IMR-90 (cell line): ENCODE measurements around the gene CD99. TPM values are rescaled to one million over a fixed set of nuclear protein-coding genes. Genes with fewer than 3 reads are reported as not detected.

Source experiments
- ATAC-seq: fragments of 200-7000 bp; cut with Tn5 transposase; 2 replicates; pipeline ENCODE4 v1.9.1; 2020; ENCODE audit warnings: low read depth, mild to moderate bottlenecking, moderate library complexity
- BruUV-seq: library from RNA; stranded (reverse); fragments of 400-500 nt; replicated peaks from 2 replicates; lab custom pipeline; 2021; lab: Mats Ljungman, UMichigan
- CTCF ChIA-PET: fragments of 300-600 bp; formaldehyde crosslinking; extraction: SDS; loops from one replicate; lab custom pipeline; 2021; ENCODE audit warnings: antibody characterized with exemption; lab: Yijun Ruan, JAX
- POLR2A ChIA-PET: fragments of 300-600 bp; sonication (Branson Sonifier 250); formaldehyde crosslinking; loops from one replicate; lab custom pipeline; 2022; ENCODE audit warnings: antibody characterized with exemption; ENCODE audit not compliant: unreplicated experiment; lab: Charles Lee
- DNase-seq: peaks from one replicate; pipeline ENCODE4 v3.0.0; 2013
- H2AFZ ChIP-seq: replicated peaks from 2 replicates; pipeline ENCODE3; 2013; ENCODE audit warnings: low read length, mild to moderate bottlenecking; ENCODE audit not compliant: poor library complexity
- H2AK5ac ChIP-seq: 2 replicates; pipeline ENCODE4 v1.6.1; 2013; ENCODE audit warnings: low read depth, low read length, inconsistent platforms
- H2AK9ac ChIP-seq: replicated peaks from 2 replicates; pipeline ENCODE3; 2013; ENCODE audit warnings: mild to moderate bottlenecking, low read depth, low read length, moderate library complexity; ENCODE audit not compliant: poor library complexity
- H2BK120ac ChIP-seq: 2 replicates; pipeline ENCODE4 v1.6.1; 2013; ENCODE audit warnings: low read depth, low read length, inconsistent platforms
- H2BK15ac ChIP-seq: 3 replicates; pipeline ENCODE4 v1.6.1; 2013; ENCODE audit warnings: low read depth, low read length, inconsistent platforms
- H2BK20ac ChIP-seq: 2 replicates; pipeline ENCODE4 v1.6.1; 2013; ENCODE audit warnings: low read depth, mild to moderate bottlenecking, inconsistent platforms, low read length, moderate library complexity
- H2BK5ac ChIP-seq: 2 replicates; pipeline ENCODE4 v1.6.1; 2013; ENCODE audit warnings: mild to moderate bottlenecking, low read depth, low read length, inconsistent platforms; ENCODE audit not compliant: poor library complexity, severe bottlenecking
- H3K14ac ChIP-seq: replicated peaks from 2 replicates; pipeline ENCODE4 v1.6.1; 2013; ENCODE audit warnings: low read depth, low read length, inconsistent platforms
- H3K18ac ChIP-seq: 2 replicates; pipeline ENCODE4 v1.6.1; 2013; ENCODE audit warnings: low read depth, low read length, control low read depth
- H3K23ac ChIP-seq: 2 replicates; pipeline ENCODE4 v1.6.1; 2013; ENCODE audit warnings: low read depth, low read length, inconsistent platforms
- H3K27ac ChIP-seq: 2 replicates; pipeline ENCODE4 v1.5.1; 2013; ENCODE audit warnings: mild to moderate bottlenecking, control low read depth, low read length; ENCODE audit not compliant: insufficient read depth
- H3K27me3 ChIP-seq: 2 replicates; pipeline ENCODE4 v1.6.1; 2013; ENCODE audit warnings: low read length; ENCODE audit not compliant: control insufficient read depth, insufficient read depth
- H3K36me3 ChIP-seq: 2 replicates; pipeline ENCODE4 v1.6.1; 2013; ENCODE audit warnings: low read length, mixed read lengths; ENCODE audit not compliant: control insufficient read depth, insufficient read depth
- H3K4ac ChIP-seq: 2 replicates; pipeline ENCODE4 v1.6.1; 2013; ENCODE audit warnings: low read depth, low read length, inconsistent platforms
- H3K4me1 ChIP-seq: 2 replicates; pipeline ENCODE4 v1.6.1; 2013; ENCODE audit warnings: low read length, mixed read lengths; ENCODE audit not compliant: control insufficient read depth, insufficient read depth
- H3K4me2 ChIP-seq: 2 replicates; pipeline ENCODE4 v1.6.1; 2013; ENCODE audit warnings: low read depth, mild to moderate bottlenecking, control low read depth, low read length, moderate library complexity
- H3K4me3 ChIP-seq: 2 replicates; pipeline ENCODE4 v1.5.1; 2013; ENCODE audit warnings: low read depth, mild to moderate bottlenecking, control low read depth, low read length, moderate library complexity; ENCODE audit not compliant: insufficient read depth
- H3K56ac ChIP-seq: 2 replicates; pipeline ENCODE4 v1.6.1; 2013; ENCODE audit warnings: low read length, inconsistent platforms; ENCODE audit not compliant: insufficient read depth; ENCODE audit errors: extremely low read depth
- H3K79me1 ChIP-seq, 2 experiments: 2 replicates each; pipeline ENCODE4 v1.6.1; 2013; ENCODE audit warnings: low read length in 2 of 2, inconsistent platforms in 1 of 2, low read depth in 1 of 2
- H3K9ac ChIP-seq: 2 replicates; pipeline ENCODE4 v1.6.1; 2013; ENCODE audit warnings: low read depth, low read length, control low read depth
- H3K9me1 ChIP-seq: 2 replicates; pipeline ENCODE4 v1.6.1; 2013; ENCODE audit warnings: low read length, inconsistent platforms; ENCODE audit not compliant: insufficient read depth
- H3K9me3 ChIP-seq: 2 replicates; pipeline ENCODE4 v1.6.1; 2013; ENCODE audit warnings: low read length; ENCODE audit not compliant: control insufficient read depth, insufficient read depth
- H4K20me1 ChIP-seq: 2 replicates; pipeline ENCODE4 v1.6.1; 2013; ENCODE audit warnings: low read length, inconsistent platforms; ENCODE audit not compliant: insufficient read depth
- H4K5ac ChIP-seq: 2 replicates; pipeline ENCODE4 v1.6.1; 2013; ENCODE audit warnings: mild to moderate bottlenecking, low read depth, low read length, control low read depth
- H4K8ac ChIP-seq, 2 experiments: 2 replicates each; pipeline ENCODE4 v1.6.1; 2013; ENCODE audit warnings: low read depth in 2 of 2, low read length in 2 of 2, control low read depth in 1 of 2, inconsistent platforms in 1 of 2
- H4K91ac ChIP-seq: 2 replicates; pipeline ENCODE4 v1.6.1; 2013; ENCODE audit warnings: low read depth, low read length, inconsistent platforms; ENCODE audit not compliant: insufficient read depth
- CEBPB ChIP-seq: IDR thresholded peaks from 2 replicates; pipeline ENCODE4 v1.6.1; 2012; ENCODE audit warnings: low read depth, low read length, improper control_type of control experiment
- MXI1 ChIP-seq: IDR thresholded peaks from 2 replicates; pipeline ENCODE4 v1.6.1; 2012; ENCODE audit warnings: low read depth, mild to moderate bottlenecking, low read length, moderate library complexity, borderline replicate concordance
- NFE2L2 ChIP-seq: fragments of 150-350 bp; IDR thresholded peaks from 2 replicates; pipeline ENCODE4 v1.6.1; 2016; ENCODE audit warnings: low read depth, mild to moderate bottlenecking, low read length
- POLR2A ChIP-seq: IDR thresholded peaks from 2 replicates; pipeline ENCODE4 v1.6.1; 2012; ENCODE audit warnings: mild to moderate bottlenecking, low read depth, low read length
- RCOR1 ChIP-seq: IDR thresholded peaks from 2 replicates; pipeline ENCODE4 v1.6.1; 2012; ENCODE audit warnings: mild to moderate bottlenecking, low read length, improper control_type of control experiment; ENCODE audit not compliant: insufficient replicate concordance
- WGBS, 2 experiments: methylation state at CpG; one replicate each; pipeline versions ENCODE4 v1.1.5 to v1.1.7; 2013; ENCODE audit warnings: missing lambda C conversion rate in 2 of 2; ENCODE audit not compliant: insufficient read length in 1 of 2; ENCODE audit errors: extremely low coverage in 2 of 2; 5-methylcytosine and 5-hydroxymethylcytosine counted together
- dilution Hi-C: fragments of 300-500 bp; cut with HindIII; formaldehyde crosslinking; loops from one replicate; pipeline ENCODE4 v1.14.3; 2018; ENCODE audit warnings: low sequenced_read_pairs; ENCODE audit not compliant: unreplicated experiment
- in situ Hi-C: fragments of 300-500 bp; cut with MboI; formaldehyde crosslinking; loops from 3 replicates; pipeline ENCODE4 v1.14.3; 2019; ENCODE audit warnings: low sequenced_read_pairs, inconsistent platforms, mixed read lengths
- intact Hi-C: fragments of 100-400 bp; cut with micrococcal nuclease; formaldehyde crosslinking; loops from 2 replicates; pipeline ENCODE4 v1.10.0; 2022
- polyA plus RNA-seq, 3 experiments: library from polyadenylated mRNA; depleted of rRNA; stranded (reverse); fragments of >200 nt; gene quantifications; 2 replicates each; pipeline ENCODE4 v1.2.3, GENCODE V29; 2012; ENCODE audit warnings: low replicate concordance in 1 of 3
- total RNA-seq: library from RNA; depleted of rRNA; stranded (reverse); fragments of >200 nt; gene quantifications from 2 replicates; pipeline ENCODE4 v1.2.3, GENCODE V29; 2012

The CD99 gene
- total and polyA plus RNA-seq, 2 of the 4 experiments (the other 2 are of a cell fraction): 102 to 369 TPM

DNA sequence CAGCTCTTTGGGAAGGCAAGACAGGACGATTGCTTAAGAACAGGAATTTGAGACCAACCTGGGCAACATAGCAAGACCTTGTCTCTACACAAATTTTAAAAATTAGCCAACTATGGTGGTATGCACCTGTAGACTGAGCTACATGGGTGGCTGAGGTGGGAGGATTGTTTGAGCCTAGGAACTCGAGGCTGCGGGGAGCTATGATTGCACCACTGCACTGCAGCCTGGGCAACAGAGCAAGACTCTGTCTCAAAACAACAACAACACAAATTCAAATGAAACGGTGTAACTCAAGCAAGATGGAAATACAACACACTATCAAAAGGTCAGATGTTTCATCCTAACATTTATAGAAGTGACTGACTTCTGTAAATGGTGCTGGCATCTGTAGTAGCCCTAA, 97.9 kb downstream of the CD99 start:
- H2AFZ ChIP-seq: no peak overlapping the region
- ATAC-seq (no peak), DNase-seq (no peak)
- no peak overlapping the region for H3K4me3 ChIP-seq
- H3K4me2 ChIP-seq: no peak overlapping the region
- H3K18ac ChIP-seq: no peak overlapping the region
- TF ChIP-seq RCOR1: no peak
- TF ChIP-seq NFE2L2: no peak
- TF ChIP-seq CEBPB: no peak
- TF ChIP-seq POLR2A: no peak
- TF ChIP-seq MXI1: no peak
- no peak overlapping the region for H4K5ac ChIP-seq
- no CpG with 5 or more reads among the region's 4 CpGs for WGBS, 2 experiments
- H3K36me3 ChIP-seq: no peaks in the 10 kb centered on the region
- ChIA-PET POLR2A (no interaction called here), CTCF (no interaction called here)
- no peak overlapping the region for H3K27ac ChIP-seq
- H2AK9ac ChIP-seq: no peak overlapping the region
- H2BK120ac ChIP-seq: no peak overlapping the region
- no peaks in the 10 kb centered on the region for H4K20me1 ChIP-seq
- dilution Hi-C loops: no loop called here
- H3K14ac ChIP-seq: no peak overlapping the region
- BruUV-seq: no TSS peak
- no peak overlapping the region for H2BK20ac ChIP-seq
- H2BK15ac ChIP-seq: no peak overlapping the region
- no peak overlapping the region for H4K91ac ChIP-seq
- H3K9me1 ChIP-seq: no peaks in the 10 kb centered on the region
- intact Hi-C loops: no loop called here
- in situ Hi-C loops: no loop called here
- no peak overlapping the region for H3K23ac ChIP-seq
- H3K79me1 ChIP-seq: no peaks in the 10 kb centered on the region
- H2BK5ac ChIP-seq: no peak overlapping the region
- peaks cover 10% of the 10 kb centered on the region for H3K27me3 ChIP-seq
- H3K9ac ChIP-seq: no peak overlapping the region
- no peak overlapping the region for H3K56ac ChIP-seq
- H4K8ac ChIP-seq: no peak overlapping the region
- no peaks in the 10 kb centered on the region for H3K4me1 ChIP-seq
- no peak overlapping the region for H2AK5ac ChIP-seq
- no peaks in the 10 kb centered on the region for H3K9me3 ChIP-seq
- H3K4ac ChIP-seq: no peak overlapping the region
